GM23338 (cell line): Measurements from ENCODE around the gene IFITM10. TPM values are rescaled to one million over a fixed set of nuclear protein-coding genes. Genes with fewer than 3 reads are reported as not detected.

Experiments
- ATAC-seq: fragments of 200-7000 bp; cut with Tn5 transposase; 3 replicates; pipeline ENCODE4 v1.9.1; 2020
- DNase-seq: peaks from one replicate; pipeline ENCODE4 v3.0.0-alpha.2; 2015; ENCODE audit warnings: low spot score
- H2AFZ ChIP-seq: fragments of 200-600 bp; sonication (generic); 2 replicates; pipeline ENCODE4 v1.8.0; 2016; ENCODE audit warnings: antibody characterized with exemption, mild to moderate bottlenecking, moderate library complexity
- H3F3A ChIP-seq: fragments of 200-600 bp; sonication (generic); replicated peaks from 2 replicates; pipeline ENCODE4 v1.8.0; 2017; ENCODE audit warnings: antibody characterized with exemption, mixed run types, low read depth
- H3K27ac ChIP-seq: fragments of 200-600 bp; sonication (generic); 2 replicates; pipeline ENCODE4 v1.6.1; 2016; ENCODE audit warnings: low read depth
- H3K27me3 ChIP-seq: fragments of 200-600 bp; sonication (generic); 2 replicates; pipeline ENCODE4 v1.8.0; 2016; ENCODE audit warnings: mild to moderate bottlenecking, mixed run types, moderate library complexity; ENCODE audit not compliant: insufficient read depth
- H3K36me3 ChIP-seq: fragments of 200-600 bp; sonication (generic); 2 replicates; pipeline ENCODE4 v1.8.0; 2016; ENCODE audit warnings: mild to moderate bottlenecking; ENCODE audit not compliant: insufficient read depth
- H3K4me1 ChIP-seq: fragments of 200-600 bp; sonication (generic); 2 replicates; pipeline ENCODE4 v1.8.0; 2016; ENCODE audit warnings: mild to moderate bottlenecking, moderate library complexity; ENCODE audit not compliant: insufficient read depth
- H3K4me2 ChIP-seq: fragments of 200-600 bp; sonication (generic); 2 replicates; pipeline ENCODE4 v1.7.1; 2017; ENCODE audit warnings: mixed run types
- H3K4me3 ChIP-seq: fragments of 200-600 bp; sonication (generic); 2 replicates; pipeline ENCODE4 v1.6.1; 2016; ENCODE audit warnings: mixed run types
- H3K79me2 ChIP-seq: fragments of 200-600 bp; sonication (generic); replicated peaks from 2 replicates; pipeline ENCODE4 v1.8.0; 2017; ENCODE audit warnings: mild to moderate bottlenecking; ENCODE audit not compliant: insufficient read depth
- H3K9me2 ChIP-seq: fragments of 200-600 bp; sonication (generic); 2 replicates; pipeline ENCODE4 v1.8.0; 2017; ENCODE audit not compliant: insufficient read depth
- H4K20me1 ChIP-seq: fragments of 200-600 bp; sonication (generic); replicated peaks from 2 replicates; pipeline ENCODE4 v1.8.0; 2017; ENCODE audit warnings: mild to moderate bottlenecking; ENCODE audit not compliant: insufficient read depth
- H3K27ac Mint-ChIP-seq: 2 replicates; pipeline ENCODE4 v1.8.0; 2020; ENCODE audit warnings: inconsistent platforms, mild to moderate bottlenecking, moderate library complexity, mixed read lengths
- H3K27me3 Mint-ChIP-seq: 3 replicates; pipeline ENCODE4 v1.8.0; 2022; ENCODE audit warnings: low read depth, mild to moderate bottlenecking, moderate library complexity, mixed read lengths, inconsistent platforms; ENCODE audit not compliant: insufficient read depth, poor library complexity
- H3K36me3 Mint-ChIP-seq: 3 replicates; pipeline ENCODE4 v1.8.0; 2021; ENCODE audit warnings: low read depth, mild to moderate bottlenecking, inconsistent platforms, moderate library complexity, mixed read lengths
- H3K4me1 Mint-ChIP-seq: 3 replicates; pipeline ENCODE4 v1.8.0; 2020; ENCODE audit warnings: mild to moderate bottlenecking, inconsistent platforms, mixed read lengths
- H3K4me3 Mint-ChIP-seq: 3 replicates; pipeline ENCODE4 v1.8.0; 2021; ENCODE audit warnings: moderate library complexity, mild to moderate bottlenecking, inconsistent platforms, mixed read lengths
- H3K9me3 Mint-ChIP-seq: 3 replicates; pipeline ENCODE4 v1.8.0; 2020; ENCODE audit warnings: moderate library complexity, mild to moderate bottlenecking, inconsistent platforms, mixed read lengths
- CREB1 ChIP-seq: fragments of 250-450 bp; sonication (Bioruptor Pico); IDR thresholded peaks from 2 replicates; pipeline ENCODE4 v1.5.0; 2020; ENCODE audit warnings: low read depth, mild to moderate bottlenecking, moderate library complexity
- EZH2 ChIP-seq: fragments of 200-600 bp; sonication (generic); IDR thresholded peaks from one replicate; pipeline ENCODE4 v1.8.0; 2017; ENCODE audit warnings: antibody characterized with exemption, mild to moderate bottlenecking, low read depth; ENCODE audit not compliant: unreplicated experiment
- EZH2phosphoT487 ChIP-seq: fragments of 200-600 bp; sonication (generic); IDR thresholded peaks from one replicate; pipeline ENCODE4 v1.8.1; 2018; ENCODE audit warnings: antibody characterized with exemption; ENCODE audit not compliant: unreplicated experiment
- JUNB ChIP-seq: IDR thresholded peaks from one replicate; pipeline ENCODE4 v1.6.1; 2016; ENCODE audit warnings: antibody characterized with exemption; ENCODE audit not compliant: unreplicated experiment
- NANOG ChIP-seq: IDR thresholded peaks from 2 replicates; pipeline ENCODE4 v1.6.1; 2016; ENCODE audit warnings: antibody characterized with exemption, borderline replicate concordance
- POLR2AphosphoS5 ChIP-seq: IDR thresholded peaks from 2 replicates; pipeline ENCODE4 v1.6.1; 2016; ENCODE audit warnings: antibody characterized with exemption, low read depth
- STAT1 ChIP-seq: IDR thresholded peaks from one replicate; pipeline ENCODE4 v1.6.1; 2016; ENCODE audit warnings: antibody characterized with exemption; ENCODE audit not compliant: unreplicated experiment
- ZNF114 ChIP-seq: fragments of 250-450 bp; sonication (Bioruptor Pico); IDR thresholded peaks from 2 replicates; pipeline ENCODE4 v1.5.0; 2020; ENCODE audit warnings: mild to moderate bottlenecking, moderate library complexity
- polyA plus RNA-seq: library from polyadenylated mRNA; unstranded; fragments of >200 nt; fragmentation: Nextera tagmentation; extraction: Ambion mirVana; gene quantifications from 2 replicates; pipeline ENCODE4 v1.2.1, GENCODE V29; 2016
- total RNA-seq: library from RNA; depleted of rRNA; stranded (reverse); fragments of >200 nt; shearing (Covaris generic); gene quantifications from 2 replicates; pipeline ENCODE4 v1.2.3, GENCODE V29; 2014
- TF ChIP-seq, protein P1 (sequence below), 2 experiments: fragments of 200-600 bp in 1 of 2; sonication (generic) in 1 of 2; conservative IDR thresholded peaks; 2 replicates each; pipeline versions ENCODE4 v1.5.1 to v1.6.1; 2016 to 2017; ENCODE audit warnings: antibody characterized with exemption in 2 of 2, low read depth in 2 of 2, mild to moderate bottlenecking in 2 of 2, moderate library complexity in 1 of 2
- TF ChIP-seq, protein P2 (sequence below): IDR thresholded peaks from 2 replicates; pipeline ENCODE4 v1.6.1; 2016; ENCODE audit warnings: antibody characterized with exemption
- TF ChIP-seq, protein P3 (sequence below): fragments of 250-450 bp; sonication (Bioruptor Pico); IDR thresholded peaks from 2 replicates; pipeline ENCODE4 v1.5.0; 2020; ENCODE audit warnings: mild to moderate bottlenecking, moderate library complexity

The IFITM10 gene
- total and polyA plus RNA-seq, 2 experiments from 2014 or later: 0.06 TPM; not detected in 1

DNA sequence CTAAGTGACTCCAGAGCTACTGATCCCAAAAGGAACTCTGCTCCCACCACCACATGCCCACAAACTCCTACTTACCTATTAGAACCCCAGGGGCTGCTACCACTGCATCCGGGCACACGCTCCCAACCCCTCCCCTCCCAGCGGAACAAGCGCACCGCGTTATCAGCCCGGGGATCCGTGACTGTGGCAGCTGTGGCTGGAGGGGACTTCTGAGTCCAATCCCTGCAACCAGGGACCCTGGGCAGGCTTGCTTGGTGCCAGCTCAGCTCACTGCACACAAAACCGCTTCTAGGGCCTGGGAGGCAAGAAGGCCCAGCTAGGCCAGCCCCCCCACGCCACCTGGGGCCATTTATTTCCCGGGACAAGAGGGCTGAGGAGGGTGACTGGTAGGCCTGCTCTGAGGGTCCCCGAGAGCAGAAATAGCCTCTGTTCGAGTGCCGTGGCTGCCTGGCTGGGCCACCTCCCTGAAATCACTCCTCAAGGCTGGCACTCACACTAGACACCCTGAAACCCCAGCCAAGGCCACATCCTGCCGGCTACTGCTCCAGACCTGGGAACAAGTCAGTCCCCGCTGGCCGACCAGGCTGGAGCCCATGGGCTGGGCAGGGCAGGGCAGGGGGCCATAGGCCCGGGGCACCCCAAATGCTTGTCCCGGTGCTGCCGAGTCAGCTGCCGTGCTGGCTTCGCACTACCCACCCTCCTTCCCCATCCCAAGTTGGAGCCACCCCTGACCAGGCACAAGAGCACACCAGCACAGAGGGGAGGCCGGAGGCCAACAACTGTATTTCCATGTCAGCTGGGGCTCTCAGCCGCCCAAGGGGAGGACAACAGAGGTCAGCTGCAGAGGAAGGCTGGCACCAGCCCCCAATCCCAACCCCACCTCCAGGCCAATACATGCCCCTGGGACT lies 1.9 kb upstream of the IFITM10 start:
- peaks cover 12% of the 10 kb centered on the region; the same call in 2 of the 3 replicates for H3K36me3 Mint-ChIP-seq
- no peaks in the 10 kb centered on the region for H3K79me2 ChIP-seq
- peaks cover 16% of the 10 kb centered on the region; the same call in 2 of the 3 replicates for H3K4me1 Mint-ChIP-seq
- no peaks in the 10 kb centered on the region for H3K9me2 ChIP-seq
- DNase-seq (no peak), ATAC-seq (no peak)
- H3K27ac ChIP-seq: no peak overlapping the region
- no peaks in the 10 kb centered on the region for H3K36me3 ChIP-seq
- TF ChIP-seq JUNB (no peak), EZH2phosphoT487 (no peak), NANOG (no peak), STAT1 (no peak), CREB1 (no peak), ZNF114 (CRISPR knock-in tag) (no peak), EZH2 (no peak), POLR2AphosphoS5 (no peak)
- TF ChIP-seq, protein P1, sequence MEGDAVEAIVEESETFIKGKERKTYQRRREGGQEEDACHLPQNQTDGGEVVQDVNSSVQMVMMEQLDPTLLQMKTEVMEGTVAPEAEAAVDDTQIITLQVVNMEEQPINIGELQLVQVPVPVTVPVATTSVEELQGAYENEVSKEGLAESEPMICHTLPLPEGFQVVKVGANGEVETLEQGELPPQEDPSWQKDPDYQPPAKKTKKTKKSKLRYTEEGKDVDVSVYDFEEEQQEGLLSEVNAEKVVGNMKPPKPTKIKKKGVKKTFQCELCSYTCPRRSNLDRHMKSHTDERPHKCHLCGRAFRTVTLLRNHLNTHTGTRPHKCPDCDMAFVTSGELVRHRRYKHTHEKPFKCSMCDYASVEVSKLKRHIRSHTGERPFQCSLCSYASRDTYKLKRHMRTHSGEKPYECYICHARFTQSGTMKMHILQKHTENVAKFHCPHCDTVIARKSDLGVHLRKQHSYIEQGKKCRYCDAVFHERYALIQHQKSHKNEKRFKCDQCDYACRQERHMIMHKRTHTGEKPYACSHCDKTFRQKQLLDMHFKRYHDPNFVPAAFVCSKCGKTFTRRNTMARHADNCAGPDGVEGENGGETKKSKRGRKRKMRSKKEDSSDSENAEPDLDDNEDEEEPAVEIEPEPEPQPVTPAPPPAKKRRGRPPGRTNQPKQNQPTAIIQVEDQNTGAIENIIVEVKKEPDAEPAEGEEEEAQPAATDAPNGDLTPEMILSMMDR (conservative IDR thresholded peaks at IDR 0.05; ENCODE audit: low read depth in 2 of 2): no peak
- TF ChIP-seq, protein P2, sequence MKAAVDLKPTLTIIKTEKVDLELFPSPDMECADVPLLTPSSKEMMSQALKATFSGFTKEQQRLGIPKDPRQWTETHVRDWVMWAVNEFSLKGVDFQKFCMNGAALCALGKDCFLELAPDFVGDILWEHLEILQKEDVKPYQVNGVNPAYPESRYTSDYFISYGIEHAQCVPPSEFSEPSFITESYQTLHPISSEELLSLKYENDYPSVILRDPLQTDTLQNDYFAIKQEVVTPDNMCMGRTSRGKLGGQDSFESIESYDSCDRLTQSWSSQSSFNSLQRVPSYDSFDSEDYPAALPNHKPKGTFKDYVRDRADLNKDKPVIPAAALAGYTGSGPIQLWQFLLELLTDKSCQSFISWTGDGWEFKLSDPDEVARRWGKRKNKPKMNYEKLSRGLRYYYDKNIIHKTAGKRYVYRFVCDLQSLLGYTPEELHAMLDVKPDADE: no peak
- TF ChIP-seq, protein P3, sequence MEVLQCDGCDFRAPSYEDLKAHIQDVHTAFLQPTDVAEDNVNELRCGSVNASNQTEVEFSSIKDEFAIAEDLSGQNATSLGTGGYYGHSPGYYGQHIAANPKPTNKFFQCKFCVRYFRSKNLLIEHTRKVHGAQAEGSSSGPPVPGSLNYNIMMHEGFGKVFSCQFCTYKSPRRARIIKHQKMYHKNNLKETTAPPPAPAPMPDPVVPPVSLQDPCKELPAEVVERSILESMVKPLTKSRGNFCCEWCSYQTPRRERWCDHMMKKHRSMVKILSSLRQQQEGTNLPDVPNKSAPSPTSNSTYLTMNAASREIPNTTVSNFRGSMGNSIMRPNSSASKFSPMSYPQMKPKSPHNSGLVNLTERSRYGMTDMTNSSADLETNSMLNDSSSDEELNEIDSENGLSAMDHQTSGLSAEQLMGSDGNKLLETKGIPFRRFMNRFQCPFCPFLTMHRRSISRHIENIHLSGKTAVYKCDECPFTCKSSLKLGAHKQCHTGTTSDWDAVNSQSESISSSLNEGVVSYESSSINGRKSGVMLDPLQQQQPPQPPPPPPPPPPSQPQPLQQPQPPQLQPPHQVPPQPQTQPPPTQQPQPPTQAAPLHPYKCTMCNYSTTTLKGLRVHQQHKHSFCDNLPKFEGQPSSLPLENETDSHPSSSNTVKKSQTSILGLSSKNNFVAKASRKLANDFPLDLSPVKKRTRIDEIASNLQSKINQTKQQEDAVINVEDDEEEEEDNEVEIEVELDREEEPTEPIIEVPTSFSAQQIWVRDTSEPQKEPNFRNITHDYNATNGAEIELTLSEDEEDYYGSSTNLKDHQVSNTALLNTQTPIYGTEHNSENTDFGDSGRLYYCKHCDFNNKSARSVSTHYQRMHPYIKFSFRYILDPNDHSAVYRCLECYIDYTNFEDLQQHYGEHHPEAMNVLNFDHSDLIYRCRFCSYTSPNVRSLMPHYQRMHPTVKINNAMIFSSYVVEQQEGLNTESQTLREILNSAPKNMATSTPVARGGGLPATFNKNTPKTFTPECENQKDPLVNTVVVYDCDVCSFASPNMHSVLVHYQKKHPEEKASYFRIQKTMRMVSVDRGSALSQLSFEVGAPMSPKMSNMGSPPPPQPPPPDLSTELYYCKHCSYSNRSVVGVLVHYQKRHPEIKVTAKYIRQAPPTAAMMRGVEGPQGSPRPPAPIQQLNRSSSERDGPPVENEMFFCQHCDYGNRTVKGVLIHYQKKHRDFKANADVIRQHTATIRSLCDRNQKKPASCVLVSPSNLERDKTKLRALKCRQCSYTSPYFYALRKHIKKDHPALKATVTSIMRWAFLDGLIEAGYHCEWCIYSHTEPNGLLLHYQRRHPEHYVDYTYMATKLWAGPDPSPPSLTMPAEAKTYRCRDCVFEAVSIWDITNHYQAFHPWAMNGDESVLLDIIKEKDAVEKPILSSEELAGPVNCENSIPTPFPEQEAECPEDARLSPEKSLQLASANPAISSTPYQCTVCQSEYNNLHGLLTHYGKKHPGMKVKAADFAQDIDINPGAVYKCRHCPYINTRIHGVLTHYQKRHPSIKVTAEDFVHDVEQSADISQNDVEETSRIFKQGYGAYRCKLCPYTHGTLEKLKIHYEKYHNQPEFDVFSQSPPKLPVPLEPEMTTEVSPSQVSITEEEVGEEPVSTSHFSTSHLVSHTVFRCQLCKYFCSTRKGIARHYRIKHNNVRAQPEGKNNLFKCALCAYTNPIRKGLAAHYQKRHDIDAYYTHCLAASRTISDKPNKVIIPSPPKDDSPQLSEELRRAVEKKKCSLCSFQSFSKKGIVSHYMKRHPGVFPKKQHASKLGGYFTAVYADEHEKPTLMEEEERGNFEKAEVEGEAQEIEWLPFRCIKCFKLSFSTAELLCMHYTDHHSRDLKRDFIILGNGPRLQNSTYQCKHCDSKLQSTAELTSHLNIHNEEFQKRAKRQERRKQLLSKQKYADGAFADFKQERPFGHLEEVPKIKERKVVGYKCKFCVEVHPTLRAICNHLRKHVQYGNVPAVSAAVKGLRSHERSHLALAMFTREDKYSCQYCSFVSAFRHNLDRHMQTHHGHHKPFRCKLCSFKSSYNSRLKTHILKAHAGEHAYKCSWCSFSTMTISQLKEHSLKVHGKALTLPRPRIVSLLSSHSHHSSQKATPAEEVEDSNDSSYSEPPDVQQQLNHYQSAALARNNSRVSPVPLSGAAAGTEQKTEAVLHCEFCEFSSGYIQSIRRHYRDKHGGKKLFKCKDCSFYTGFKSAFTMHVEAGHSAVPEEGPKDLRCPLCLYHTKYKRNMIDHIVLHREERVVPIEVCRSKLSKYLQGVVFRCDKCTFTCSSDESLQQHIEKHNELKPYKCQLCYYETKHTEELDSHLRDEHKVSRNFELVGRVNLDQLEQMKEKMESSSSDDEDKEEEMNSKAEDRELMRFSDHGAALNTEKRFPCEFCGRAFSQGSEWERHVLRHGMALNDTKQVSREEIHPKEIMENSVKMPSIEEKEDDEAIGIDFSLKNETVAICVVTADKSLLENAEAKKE (CRISPR knock-in tag): no peak
- H3K4me3 ChIP-seq: no peak overlapping the region
- H3K4me2 ChIP-seq: no peak overlapping the region
- H3K9me3 Mint-ChIP-seq: no peaks in the 10 kb centered on the region; the same call in 2 of the 3 replicates
- H4K20me1 ChIP-seq: no peaks in the 10 kb centered on the region
- H3K4me3 Mint-ChIP-seq: no peak overlapping the region
- no peak overlapping the region for H2AFZ ChIP-seq
- H3K27me3 Mint-ChIP-seq: peaks cover 34% of the 10 kb centered on the region
- no peak overlapping the region for H3K27ac Mint-ChIP-seq
- no peaks in the 10 kb centered on the region; the same call in 1 of the 2 replicates for H3K4me1 ChIP-seq
- H3F3A ChIP-seq: no peaks in the 10 kb centered on the region
- H3K27me3 ChIP-seq: peaks cover 34% of the 10 kb centered on the region
